ENCODE measurements around the gene CCL27.

CCL27 gene

GRCh38 chr9:34628656-34629490 is 33.6 kb downstream of the CCL27 start, which contains the start of gene ARID3C:
TSS of gene ARID3C (minus strand) at chr9:34629066. CDS start at chr9:34628014, 1,052 bp downstream.
- Histone ChIP-seq H3F3A (ENCODE audit: control insufficient read depth, insufficient read depth) (no peaks in the 10 kb centered on the region), H3K4me2 (ENCODE audit: low read length) (peak within 1 kb of the TSS; percentile 57), H3K27ac (ENCODE audit: low read depth, low read length) (no peak within 1 kb of the TSS), H4K20me1 (ENCODE audit: control insufficient read depth, insufficient read depth, low read depth, low read length) (no peaks in the 10 kb centered on the region), H3K36me3 (ENCODE audit: control insufficient read depth, low read length) (no peaks in the 10 kb centered on the region), H3K27me3 (ENCODE audit: control insufficient read depth, low read length) (peaks cover 58% of the 10 kb centered on the region), H3K79me2 (ENCODE audit: control insufficient read depth, low read length) (no peaks in the 10 kb centered on the region), H3K9me3 (ENCODE audit: control insufficient read depth, insufficient read depth, low read length) (no peaks in the 10 kb centered on the region), H3K4me3 (ENCODE audit: low read length) (peak within 1 kb of the TSS; percentile 45), H3K9me2 (replicated peaks; ENCODE audit: control insufficient read depth, low read length) (no peaks in the 10 kb centered on the region), H3K4me1 (ENCODE audit: control insufficient read depth, low read length) (peaks cover 13% of the 10 kb centered on the region)
- TF ChIP-seq CTCF (IDR thresholded peaks at IDR 0.05; ENCODE audit: low read depth, low read length, poor library complexity, severe bottlenecking) (no peak), EZH2phosphoT487 (IDR thresholded peaks at IDR 0.05; ENCODE audit: borderline replicate concordance, low read length) (peak; percentile 47; the same call in 1 of the 2 replicates)

- Histone ChIP-seq H3F3A (ENCODE audit: control insufficient read depth, insufficient read depth) (no peaks in the 10 kb centered on the region), H3K9me2 (replicated peaks; ENCODE audit: control insufficient read depth, low read length) (no peaks in the 10 kb centered on the region), H3K4me2 (ENCODE audit: low read length) (peak overlapping the region; percentile 57), H3K27ac (ENCODE audit: low read depth, low read length) (no peak overlapping the region), H3K79me2 (ENCODE audit: control insufficient read depth, low read length) (no peaks in the 10 kb centered on the region), H3K27me3 (ENCODE audit: control insufficient read depth, low read length) (peaks cover 65% of the 10 kb centered on the region), H4K20me1 (ENCODE audit: control insufficient read depth, insufficient read depth, low read depth, low read length) (no peaks in the 10 kb centered on the region), H3K4me1 (ENCODE audit: control insufficient read depth, low read length) (peaks cover 13% of the 10 kb centered on the region), H3K36me3 (ENCODE audit: control insufficient read depth, low read length) (no peaks in the 10 kb centered on the region), H3K9me3 (ENCODE audit: control insufficient read depth, insufficient read depth, low read length) (no peaks in the 10 kb centered on the region), H3K4me3 (ENCODE audit: low read length) (peak overlapping the region; percentile 45)
- peak; percentile 87; the same call in 1 of the 2 replicates for TF ChIP-seq EZH2phosphoT487 (IDR thresholded peaks at IDR 0.05; ENCODE audit: borderline replicate concordance, low read length)
- TF ChIP-seq CTCF (IDR thresholded peaks at IDR 0.05; ENCODE audit: low read depth, low read length, poor library complexity, severe bottlenecking) = no peak
Observed at GRCh38 chr9:34627716-34628655, 34.5 kb downstream of the CCL27 start.

- H3K27me3 ChIP-seq (ENCODE audit: control insufficient read depth, low read length) = peaks cover 63% of the 10 kb centered on the region
- no peaks in the 10 kb centered on the region for H3K9me2 ChIP-seq (replicated peaks; ENCODE audit: control insufficient read depth, low read length)
- H4K20me1 ChIP-seq (ENCODE audit: control insufficient read depth, insufficient read depth, low read depth, low read length) = no peaks in the 10 kb centered on the region
- H3F3A ChIP-seq (ENCODE audit: control insufficient read depth, insufficient read depth) = no peaks in the 10 kb centered on the region
- no peak overlapping the region for H3K4me3 ChIP-seq (ENCODE audit: low read length)
- H3K79me2 ChIP-seq (ENCODE audit: control insufficient read depth, low read length) = no peaks in the 10 kb centered on the region; the same call in 1 of the 2 replicates
- no peak for TF ChIP-seq EZH2phosphoT487 (IDR thresholded peaks at IDR 0.05; ENCODE audit: borderline replicate concordance, low read length)
- no peak for TF ChIP-seq CTCF (IDR thresholded peaks at IDR 0.05; ENCODE audit: low read depth, low read length, poor library complexity, severe bottlenecking)
- H3K4me2 ChIP-seq (ENCODE audit: low read length) = no peak overlapping the region
- peaks cover 20% of the 10 kb centered on the region for H3K4me1 ChIP-seq (ENCODE audit: control insufficient read depth, low read length)
- no peaks in the 10 kb centered on the region for H3K36me3 ChIP-seq (ENCODE audit: control insufficient read depth, low read length)
- H3K27ac ChIP-seq (ENCODE audit: low read depth, low read length) = no peak overlapping the region
- no peaks in the 10 kb centered on the region; the same call in 1 of the 2 replicates for H3K9me3 ChIP-seq (ENCODE audit: control insufficient read depth, insufficient read depth, low read length)
Observed at GRCh38 chr9:34625186-34625486, 37.3 kb downstream of the CCL27 start.
